ENCODE data around the gene PARPBP.
"Not testable (repeated sequence)": the region's sequence is repeated elsewhere in the genome, so short reads cannot be mapped to it uniquely, and the experiment has no call there.

The PARPBP gene

GRCh38 chr12:102142866-102143373, 22.9 kb downstream of the PARPBP start:
- in situ Hi-C loops (cut with HindIII; ENCODE audit: low pct_ligation_motif_present, low pct_unique_long_range_greater_than_20kb, low sequenced_read_pairs); DNase-seq: not testable (repeated sequence)

GRCh38 chr12:102144221-102144620, 24.2 kb downstream of the PARPBP start:
- DNase-seq = no peak
- in situ Hi-C loops (cut with HindIII; ENCODE audit: low pct_ligation_motif_present, low pct_unique_long_range_greater_than_20kb, low sequenced_read_pairs) = no loop called here

GRCh38 chr12:102147062-102147587, 27.1 kb downstream of the PARPBP start:
- DNase-seq; in situ Hi-C loops (cut with HindIII; ENCODE audit: low pct_ligation_motif_present, low pct_unique_long_range_greater_than_20kb, low sequenced_read_pairs): not testable (repeated sequence)

- in situ Hi-C loops (cut with HindIII; ENCODE audit: low pct_ligation_motif_present, low pct_unique_long_range_greater_than_20kb, low sequenced_read_pairs); DNase-seq: not testable (repeated sequence)
These were observed 35.2 kb downstream of the PARPBP start for GRCh38 chr12:102155206-102155605.

GRCh38 chr12:102163383-102163782, 43.4 kb downstream of the PARPBP start:
- in situ Hi-C loops (cut with HindIII; ENCODE audit: low pct_ligation_motif_present, low pct_unique_long_range_greater_than_20kb, low sequenced_read_pairs) = no loop called here
- no peak for DNase-seq

- in situ Hi-C loops (cut with HindIII; ENCODE audit: low pct_ligation_motif_present, low pct_unique_long_range_greater_than_20kb, low sequenced_read_pairs) = no loop called here
- DNase-seq = no peak
These were observed 48.0 kb downstream of the PARPBP start for GRCh38 chr12:102167821-102168604.

GRCh38 chr12:102169922-102170621, 50.1 kb downstream of the PARPBP start:
- in situ Hi-C loops (cut with HindIII; ENCODE audit: low pct_ligation_motif_present, low pct_unique_long_range_greater_than_20kb, low sequenced_read_pairs) = no loop called here
- DNase-seq = peak; percentile 58

- in situ Hi-C loops (cut with HindIII; ENCODE audit: low pct_ligation_motif_present, low pct_unique_long_range_greater_than_20kb, low sequenced_read_pairs) = no loop called here
- DNase-seq = no peak
These were observed 52.0 kb downstream of the PARPBP start for GRCh38 chr12:102171951-102172350.

- in situ Hi-C loops (cut with HindIII; ENCODE audit: low pct_ligation_motif_present, low pct_unique_long_range_greater_than_20kb, low sequenced_read_pairs) = no loop called here
- DNase-seq = no peak
These were observed 52.5 kb downstream of the PARPBP start for GRCh38 chr12:102172436-102172835.

GRCh38 chr12:102174117-102174516, 54.1 kb downstream of the PARPBP start:
- in situ Hi-C loops (cut with HindIII; ENCODE audit: low pct_ligation_motif_present, low pct_unique_long_range_greater_than_20kb, low sequenced_read_pairs) = no loop called here
- no peak for DNase-seq

- in situ Hi-C loops (cut with HindIII; ENCODE audit: low pct_ligation_motif_present, low pct_unique_long_range_greater_than_20kb, low sequenced_read_pairs) = no loop called here
These were observed 54.8 kb downstream of the PARPBP start for GRCh38 chr12:102174761-102175160.

GRCh38 chr12:102182635-102183034, 62.7 kb downstream of the PARPBP start:
- in situ Hi-C loops (cut with HindIII; ENCODE audit: low pct_ligation_motif_present, low pct_unique_long_range_greater_than_20kb, low sequenced_read_pairs) = no loop called here
- no peak for DNase-seq

More at GRCh38 chr12:102174761-102175160, 54.8 kb downstream of the PARPBP start:
- no peak for DNase-seq

GRCh38 chr12:102195826-102196225, 75.8 kb downstream of the PARPBP start:
- no peak for DNase-seq
- in situ Hi-C loops (cut with HindIII; ENCODE audit: low pct_ligation_motif_present, low pct_unique_long_range_greater_than_20kb, low sequenced_read_pairs) = no loop called here

- in situ Hi-C loops (cut with HindIII; ENCODE audit: low pct_ligation_motif_present, low pct_unique_long_range_greater_than_20kb, low sequenced_read_pairs) = no loop called here
- DNase-seq = no peak
These were observed 77.8 kb downstream of the PARPBP start, which contains the start of gene PMCH for GRCh38 chr12:102197789-102198188. TSS of gene PMCH (minus strand) at chr12:102197833. CDS start at chr12:102197770, 63 bp downstream.

- in situ Hi-C loops (cut with HindIII; ENCODE audit: low pct_ligation_motif_present, low pct_unique_long_range_greater_than_20kb, low sequenced_read_pairs) = no loop called here
- no peak for DNase-seq
These were observed 81.6 kb downstream of the PARPBP start for GRCh38 chr12:102201436-102202061.

GRCh38 chr12:102202556-102202955, 82.6 kb downstream of the PARPBP start:
- no peak for DNase-seq
- in situ Hi-C loops (cut with HindIII; ENCODE audit: low pct_ligation_motif_present, low pct_unique_long_range_greater_than_20kb, low sequenced_read_pairs) = no loop called here

- in situ Hi-C loops (cut with HindIII; ENCODE audit: low pct_ligation_motif_present, low pct_unique_long_range_greater_than_20kb, low sequenced_read_pairs) = no loop called here
- no peak for DNase-seq
These were observed 84.0 kb downstream of the PARPBP start for GRCh38 chr12:102204025-102204424.

GRCh38 chr12:102215992-102216691, 96.2 kb downstream of the PARPBP start:
- peak; percentile 14 for DNase-seq
- in situ Hi-C loops (cut with HindIII; ENCODE audit: low pct_ligation_motif_present, low pct_unique_long_range_greater_than_20kb, low sequenced_read_pairs) = no loop called here
